NCI-H128 (cell line): ENCODE results near the gene RGP1.

Experiments used
- DNase-seq: peaks from one replicate; lab custom pipeline; 2025; ENCODE audit not compliant: unreplicated experiment; lab: John Stamatoyannopoulos, UW

The RGP1 gene, protein sequence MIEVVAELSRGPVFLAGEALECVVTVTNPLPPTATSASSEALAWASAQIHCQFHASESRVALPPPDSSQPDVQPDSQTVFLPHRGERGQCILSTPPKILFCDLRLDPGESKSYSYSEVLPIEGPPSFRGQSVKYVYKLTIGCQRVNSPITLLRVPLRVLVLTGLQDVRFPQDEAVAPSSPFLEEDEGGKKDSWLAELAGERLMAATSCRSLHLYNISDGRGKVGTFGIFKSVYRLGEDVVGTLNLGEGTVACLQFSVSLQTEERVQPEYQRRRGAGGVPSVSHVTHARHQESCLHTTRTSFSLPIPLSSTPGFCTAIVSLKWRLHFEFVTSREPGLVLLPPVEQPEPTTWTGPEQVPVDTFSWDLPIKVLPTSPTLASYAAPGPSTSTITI

DNA sequence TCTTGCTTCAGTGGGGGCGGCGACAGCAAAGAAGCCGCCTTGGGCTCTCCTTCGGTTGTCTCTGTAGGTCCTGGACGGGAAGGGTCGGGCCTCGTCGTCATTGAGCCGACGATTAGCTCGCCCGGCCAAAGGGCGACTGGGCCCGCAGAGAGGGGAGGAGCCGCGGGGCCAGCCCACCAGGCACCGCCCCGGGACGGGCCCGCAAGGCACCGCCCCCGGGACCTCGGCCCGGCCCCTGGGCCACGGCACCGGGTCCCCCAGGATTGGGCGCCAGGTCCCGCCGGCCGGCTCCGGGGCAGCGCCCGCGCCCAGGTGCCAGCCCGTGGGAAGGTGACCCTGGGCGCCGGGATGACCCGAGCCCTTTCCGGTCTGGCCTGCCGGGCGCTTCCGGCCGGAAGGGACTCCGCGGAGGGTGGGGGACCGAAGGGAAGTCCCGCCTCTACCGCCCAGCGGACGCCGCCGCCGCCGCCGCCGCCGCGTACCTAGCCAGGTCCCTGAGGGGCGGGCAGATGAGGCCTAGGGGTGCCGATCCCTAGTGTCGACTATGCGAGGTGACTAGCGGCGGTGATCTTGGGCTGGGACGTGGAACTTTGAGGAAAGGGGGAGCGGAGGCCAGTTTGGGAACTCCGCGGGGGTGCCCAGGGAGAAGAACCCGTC, at the start of gene RGP1, which contains the start of gene GBA2:
Gene RGP1, plus strand, starts transcription at position 430 of the 657 bp plus-strand sequence. CDS start 469 bp downstream, outside the sequence.
Gene GBA2, minus strand, starts transcription at position 371 of the 657 bp plus-strand sequence. CDS start 524 bp downstream, outside the sequence.
- DNase-seq: no peak

DNA sequence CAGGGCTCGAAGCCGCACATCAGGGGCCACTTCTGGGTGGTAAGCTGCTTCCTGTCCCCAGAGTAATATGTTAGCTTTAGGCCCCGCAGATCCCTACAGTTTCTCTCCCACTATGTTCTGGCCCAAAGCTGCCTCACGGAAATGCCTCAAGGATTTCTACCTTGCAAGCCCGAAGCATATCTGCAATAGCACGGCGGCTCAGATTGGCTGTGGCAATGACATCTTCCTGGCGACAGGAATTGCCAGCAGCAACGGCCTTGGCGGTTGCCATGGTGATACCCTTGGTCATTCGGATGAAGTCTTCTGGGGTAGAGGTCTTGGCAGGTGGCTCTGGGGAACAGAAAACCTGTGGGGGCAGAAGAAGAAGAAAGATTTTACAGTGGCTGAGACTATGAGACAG, 49.1 kb upstream of the RGP1 start:
- no peak for DNase-seq

DNA sequence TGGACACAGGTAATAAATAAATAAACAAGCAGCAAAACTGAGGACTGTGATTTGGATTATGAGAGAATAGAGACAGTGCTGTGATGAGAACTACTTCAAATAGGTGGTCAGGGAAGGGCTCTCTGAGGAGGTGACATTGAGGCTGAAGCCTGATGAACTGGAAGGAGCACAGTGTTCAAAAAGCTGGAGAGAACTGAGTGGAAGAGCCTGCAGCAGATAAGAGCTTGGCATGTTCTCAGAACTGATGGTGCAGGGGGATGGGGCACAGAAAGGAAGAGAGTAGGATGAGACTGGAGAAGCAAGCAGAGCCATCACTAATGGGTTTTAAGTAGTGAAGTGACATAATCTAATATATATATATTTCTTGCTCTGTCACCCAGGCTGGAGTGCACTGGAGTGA, 48.1 kb upstream of the RGP1 start:
- no peak for DNase-seq

DNA sequence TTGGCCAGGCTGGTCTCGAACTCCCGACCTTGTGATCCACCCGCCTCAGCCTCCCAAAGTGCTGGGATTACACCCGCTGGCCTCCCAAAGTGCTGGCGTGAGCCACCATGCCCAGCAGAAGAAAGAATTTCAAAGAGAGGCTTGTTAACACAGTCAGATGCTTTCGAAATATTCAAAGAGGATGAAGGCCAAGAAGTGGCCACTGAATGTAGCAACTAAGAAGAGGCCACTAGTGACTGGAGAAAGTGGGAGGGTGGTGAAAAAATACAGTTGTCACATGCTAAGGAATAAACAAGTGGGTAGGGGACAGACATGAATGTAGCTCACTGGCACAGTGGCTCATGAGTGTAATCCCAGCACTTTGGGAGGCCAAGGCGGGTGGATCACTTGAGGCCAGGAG, 46.4 kb upstream of the RGP1 start:
- no peak for DNase-seq

DNA sequence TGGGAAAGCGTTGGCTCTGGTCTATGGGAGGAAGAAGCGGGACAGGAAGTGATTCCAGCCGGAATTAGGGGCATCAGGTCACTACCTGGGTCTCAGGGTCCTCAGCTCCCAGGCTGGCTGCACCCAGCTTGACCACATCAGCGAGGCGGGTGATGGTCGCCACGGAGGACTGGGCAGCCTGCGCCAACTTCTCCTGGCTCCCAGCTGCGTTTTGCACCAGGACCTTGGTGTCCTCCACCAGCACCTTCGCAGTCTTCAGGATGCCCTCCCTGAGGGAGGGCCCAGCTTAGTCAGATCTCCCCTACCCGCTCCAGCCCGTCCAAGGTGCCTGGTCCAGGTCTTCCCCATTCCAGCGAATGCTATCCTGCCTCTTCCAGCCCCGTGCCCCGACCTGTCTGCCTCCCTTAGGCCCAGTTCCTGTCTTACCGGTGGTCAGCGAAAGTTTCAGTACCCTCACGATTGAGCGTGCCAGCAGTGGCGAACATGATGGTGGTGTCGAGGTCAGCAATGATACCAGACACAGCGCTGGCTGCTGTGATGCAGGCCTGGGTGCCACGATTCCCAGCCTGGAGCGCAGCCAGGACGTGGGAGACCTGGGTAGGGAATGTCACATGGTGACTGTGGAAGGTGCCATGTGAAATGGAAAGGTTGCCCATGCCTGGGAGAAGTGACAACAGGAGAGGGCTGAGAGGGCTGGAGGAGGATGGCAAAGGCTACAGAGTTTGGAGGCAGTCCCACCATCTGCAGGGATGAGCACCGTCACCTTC, 45.0 kb upstream of the RGP1 start:
- no peak for DNase-seq

DNA sequence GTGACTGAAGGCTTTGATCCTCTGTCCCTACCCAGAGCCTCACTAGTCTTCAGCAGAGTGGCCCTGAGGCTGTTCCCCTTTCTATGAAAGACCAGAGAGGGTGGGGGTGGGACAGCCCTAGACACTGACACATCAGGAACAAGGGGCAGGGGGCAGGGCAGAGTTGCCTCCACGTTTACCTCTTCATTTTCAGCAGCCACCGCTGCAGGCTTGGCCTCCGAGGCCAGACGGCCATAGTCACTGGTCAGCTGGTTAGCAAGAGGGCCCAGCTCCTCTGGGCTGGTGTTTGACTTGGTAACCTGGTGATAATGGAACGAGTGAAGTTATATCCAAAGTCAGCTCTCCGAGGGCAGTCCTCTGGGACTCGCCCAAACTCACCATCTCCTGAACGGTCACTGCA, 43.7 kb upstream of the RGP1 start:
- no peak for DNase-seq

DNA sequence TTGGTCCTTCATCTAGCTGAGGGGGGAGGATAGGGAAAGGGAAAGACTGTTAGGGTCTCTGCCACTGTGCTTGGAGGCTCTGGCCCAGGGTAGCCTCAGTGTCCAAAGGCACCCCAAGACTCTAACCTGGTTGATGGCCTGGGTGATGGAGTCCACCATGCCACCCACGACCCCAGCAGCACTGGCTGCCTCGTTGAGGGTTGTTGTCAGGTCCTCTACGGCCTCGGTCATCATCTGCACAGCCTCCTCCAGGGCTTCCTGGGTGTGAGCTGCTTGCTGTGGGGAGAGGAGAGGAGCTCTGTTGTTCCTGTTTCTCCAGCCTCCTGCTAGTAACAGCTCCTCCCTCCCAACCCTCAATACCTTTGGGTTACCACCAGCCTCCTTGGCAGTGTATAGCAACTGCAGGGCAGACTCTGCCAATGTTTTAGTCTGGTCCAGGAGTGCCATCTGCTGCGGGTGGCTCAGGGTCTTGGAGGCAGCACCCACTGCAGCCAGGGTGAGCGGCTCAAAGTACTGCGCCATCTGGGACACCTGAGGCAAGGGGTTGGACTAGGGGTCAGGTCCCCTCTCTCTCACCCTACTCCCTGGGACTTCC, 43.2 kb upstream of the RGP1 start:
- DNase-seq: no peak

DNA sequence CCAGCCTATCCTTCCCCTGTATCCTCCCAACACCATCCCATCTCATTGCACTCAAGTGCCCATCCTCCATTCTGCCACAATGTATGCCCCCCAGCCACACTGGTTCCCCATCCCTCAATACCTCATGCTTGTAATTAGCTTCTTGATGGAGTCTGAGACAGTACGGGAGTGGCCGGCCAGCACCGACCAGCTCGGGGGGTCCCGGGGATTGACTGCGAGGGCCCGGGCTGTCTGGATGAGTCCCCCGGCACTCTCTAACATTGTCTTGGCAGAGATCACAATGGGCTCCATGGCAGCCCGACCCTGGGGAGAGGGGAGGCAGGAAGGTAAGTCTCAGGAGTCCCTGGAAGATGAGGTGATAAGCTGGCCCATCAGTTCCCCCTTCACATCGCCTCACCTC, 42.1 kb upstream of the RGP1 start:
- DNase-seq: no peak

DNA sequence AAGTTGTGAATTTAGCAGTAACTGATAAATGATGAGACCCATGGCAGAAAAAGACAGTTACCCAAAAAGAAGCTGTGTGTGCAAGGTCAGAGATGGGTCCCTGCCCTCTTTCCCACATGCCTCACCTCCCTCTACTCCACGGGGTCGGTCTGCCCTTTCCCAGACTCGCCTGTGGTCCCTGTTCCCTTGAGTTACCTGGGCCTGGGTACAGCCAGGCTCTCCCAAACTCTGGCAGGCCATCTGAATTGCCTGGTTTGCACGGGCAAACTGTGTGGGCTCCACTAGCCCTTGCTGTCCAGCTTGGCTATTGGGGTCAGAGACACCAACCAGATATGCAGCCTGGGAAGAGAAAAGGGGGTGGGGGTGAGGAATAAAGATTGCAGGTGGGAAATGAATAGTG, 40.9 kb upstream of the RGP1 start:
- no peak for DNase-seq

DNA sequence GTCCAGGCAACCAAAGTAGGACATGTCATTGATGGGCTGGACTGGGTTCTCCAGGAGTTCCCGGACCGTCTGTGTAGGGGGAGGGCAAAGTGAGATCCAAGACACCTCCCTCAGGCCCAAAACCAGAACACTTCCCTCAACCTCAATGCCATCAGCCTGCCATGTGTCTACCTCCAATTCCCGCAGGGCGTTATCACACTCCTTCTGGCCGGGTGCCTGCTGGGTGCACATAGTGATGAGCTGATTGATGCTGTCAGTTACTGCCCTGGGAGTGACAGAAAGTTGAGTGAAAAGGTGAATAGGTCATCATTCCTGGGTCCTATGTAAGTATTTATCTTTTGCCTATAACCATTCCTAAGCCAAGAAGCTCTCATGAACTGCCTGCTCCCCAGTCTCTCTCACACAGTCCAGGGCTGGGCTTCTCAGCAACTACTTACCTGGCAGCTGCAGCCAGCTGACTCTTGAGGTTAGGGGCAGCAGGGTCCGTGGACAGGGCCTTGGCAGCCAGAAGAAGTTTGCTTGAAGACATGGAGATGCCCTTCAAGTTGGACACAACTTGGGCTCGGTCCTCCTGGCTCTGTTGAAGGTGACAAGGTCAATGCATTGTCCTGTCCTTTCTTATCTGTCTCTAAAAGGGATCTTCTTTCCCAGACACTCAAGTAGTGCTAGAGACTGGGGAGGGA, 38.1 kb upstream of the RGP1 start:
- DNase-seq: no peak

DNA sequence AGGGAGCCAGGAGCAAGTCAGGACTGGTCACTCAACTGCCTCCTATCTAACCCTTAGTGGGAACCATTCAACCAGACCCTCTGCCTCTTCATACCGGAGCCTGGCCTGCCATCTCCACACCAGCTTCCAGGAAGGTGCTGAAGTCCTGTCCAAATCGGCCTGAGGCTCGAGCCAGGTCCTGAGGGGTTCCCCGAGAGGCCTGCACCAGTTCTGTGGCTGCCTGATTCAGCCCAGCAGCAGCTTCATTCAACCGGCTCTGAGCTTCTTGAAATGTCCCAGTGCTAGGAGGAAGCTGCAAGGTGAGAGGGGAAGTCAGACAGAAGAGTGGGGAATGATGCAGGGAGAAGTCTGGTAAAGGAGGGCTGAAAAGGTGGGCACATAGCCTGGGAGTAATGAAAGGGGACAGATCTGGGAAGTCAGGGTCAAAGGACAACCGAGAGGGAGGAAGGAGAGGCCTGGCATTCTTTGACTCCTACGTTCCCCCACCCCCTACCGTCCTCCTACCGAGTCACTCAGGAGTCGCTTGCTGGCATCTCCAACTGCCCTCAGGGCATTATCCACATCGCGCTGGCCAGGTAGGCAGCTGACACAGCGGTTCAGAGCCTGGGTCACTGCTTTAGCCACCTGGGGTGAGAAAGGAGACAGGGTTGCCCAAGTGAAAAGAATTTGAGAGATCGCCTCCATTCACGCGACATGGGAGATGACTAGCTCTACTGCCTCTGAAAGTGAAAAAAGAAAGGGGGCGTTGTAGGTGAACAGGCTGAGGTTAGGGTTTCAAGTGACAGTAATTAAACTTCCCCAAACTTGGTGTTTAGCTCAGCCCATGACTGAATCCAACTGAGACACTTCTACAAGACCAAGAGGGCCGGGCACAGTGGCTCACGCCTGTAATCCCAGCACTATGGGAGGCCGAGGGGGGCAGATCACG, 37.3 kb upstream of the RGP1 start:
- DNase-seq: no peak

DNA sequence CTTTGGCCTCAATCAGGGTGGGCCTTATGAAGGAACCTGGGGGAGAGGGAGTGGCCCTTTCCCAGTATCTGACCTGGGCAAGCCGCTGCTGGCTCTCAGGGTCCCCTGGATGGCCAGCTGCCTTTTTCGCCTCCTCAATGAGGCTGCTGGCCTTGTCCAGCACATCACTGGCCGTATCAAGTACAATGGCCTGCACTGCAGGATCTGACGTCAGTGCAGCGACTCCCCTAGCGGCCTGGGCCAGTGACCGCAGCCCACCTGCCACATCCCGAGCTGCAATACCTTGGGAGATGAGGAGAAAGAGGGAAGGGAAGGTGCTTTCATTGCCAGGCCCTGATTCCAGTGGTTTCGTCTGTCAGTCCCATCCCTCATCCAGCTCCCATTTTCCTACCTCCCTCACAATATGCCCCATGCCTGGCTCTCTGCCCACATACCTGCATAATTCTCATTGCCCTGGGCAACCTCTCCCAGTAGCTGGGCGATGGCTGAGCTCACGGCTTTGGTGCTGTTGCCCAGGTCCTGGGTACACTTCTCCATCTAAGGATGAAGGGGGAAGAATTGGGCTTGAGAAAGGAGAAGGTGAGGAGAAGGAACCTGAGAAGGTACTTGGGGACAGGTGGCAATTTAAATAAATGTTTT, 36.2 kb upstream of the RGP1 start:
- no peak for DNase-seq

DNA sequence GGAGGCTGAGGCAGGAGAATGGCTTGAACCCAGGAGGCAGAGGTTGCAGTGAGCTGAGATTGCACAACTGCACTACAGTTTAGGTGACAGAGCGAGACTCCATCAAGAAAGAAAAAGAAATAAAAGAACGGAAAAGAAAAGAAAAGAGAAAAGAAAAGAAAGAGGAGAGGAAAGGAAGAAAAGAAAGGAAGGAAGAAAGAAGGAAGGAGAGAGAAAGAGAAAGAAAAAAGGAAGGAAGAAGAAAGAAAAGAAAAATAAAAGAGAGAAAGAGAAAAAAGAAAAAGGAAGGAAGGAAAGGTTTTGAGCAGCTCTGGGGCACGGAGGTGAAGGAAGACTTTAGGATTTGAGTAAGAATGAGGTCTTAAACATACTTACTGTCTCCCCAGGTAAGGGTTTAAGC, 35.5 kb upstream of the RGP1 start:
- no peak for DNase-seq

DNA sequence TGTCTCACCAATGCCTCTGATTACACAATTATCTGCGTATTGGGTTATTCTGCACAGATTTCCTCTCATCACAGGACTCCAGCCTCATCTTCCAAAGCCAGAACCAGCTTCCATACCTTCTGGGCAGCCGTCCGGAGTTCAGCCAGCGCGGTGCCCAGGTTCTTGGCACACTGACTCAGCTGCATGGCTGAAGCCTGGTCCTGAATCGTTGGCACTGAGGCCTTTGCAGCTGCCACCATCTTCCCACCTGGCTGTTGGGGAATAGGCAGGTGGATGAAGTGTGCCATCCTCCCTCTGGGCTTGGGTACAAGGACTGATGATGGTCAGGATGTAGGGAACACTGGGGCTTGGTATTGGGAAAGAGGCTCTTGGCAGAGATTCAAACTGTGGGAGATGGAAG, 35.0 kb upstream of the RGP1 start:
- DNase-seq: no peak

DNA sequence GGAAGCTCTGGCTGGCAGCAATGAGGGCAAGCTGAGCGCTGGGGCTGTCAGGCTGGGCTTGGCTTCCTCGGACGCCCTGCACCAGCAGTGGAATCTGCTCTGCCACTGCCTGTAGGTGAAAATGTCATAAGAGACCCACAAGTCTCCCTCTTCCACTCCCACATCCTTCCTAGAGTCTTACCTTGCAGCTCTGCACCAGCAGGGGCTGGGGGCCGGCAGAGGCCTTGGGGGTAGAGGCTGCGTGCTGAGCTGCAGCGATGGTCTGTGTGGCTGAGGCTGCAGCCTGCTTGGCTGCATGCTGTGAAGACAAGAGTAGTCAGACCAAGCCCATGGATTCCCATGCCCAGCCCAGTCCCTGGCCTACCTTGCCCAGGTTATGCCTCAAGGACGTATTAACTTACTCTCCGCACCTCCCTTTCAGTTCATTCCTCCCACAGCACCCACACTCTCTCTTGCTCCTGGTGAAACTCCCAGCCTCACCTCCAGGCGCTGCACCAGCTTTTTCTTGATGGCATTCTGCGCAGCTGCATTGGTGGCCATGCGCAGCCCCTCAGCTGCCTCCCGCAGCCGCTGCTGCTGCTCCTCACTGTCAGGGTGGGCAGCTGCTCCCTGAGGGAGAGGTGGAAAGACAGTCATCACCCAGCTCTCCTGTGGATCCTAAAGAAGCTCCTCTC, 34.4 kb upstream of the RGP1 start:
- DNase-seq: no peak

DNA sequence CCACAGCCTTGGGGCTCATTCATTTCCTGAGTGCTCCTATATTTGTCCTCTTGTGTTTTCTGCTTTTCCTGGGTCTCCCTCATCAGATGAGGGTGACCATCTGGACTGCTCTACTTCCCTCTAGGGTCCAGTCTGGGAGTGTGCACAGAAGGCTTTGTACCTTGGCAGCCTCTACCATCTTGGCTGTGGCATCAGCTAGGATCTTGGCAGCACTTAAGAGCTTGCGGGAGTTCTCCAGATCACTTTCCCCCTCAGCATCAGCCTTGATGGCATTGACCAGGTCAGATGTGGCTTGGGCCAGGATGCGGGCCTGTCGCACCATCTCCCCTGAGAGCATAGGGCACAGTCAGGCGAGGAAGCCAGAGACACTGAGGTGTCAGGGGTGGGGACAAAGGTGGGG, 32.9 kb upstream of the RGP1 start:
- no peak for DNase-seq

DNA sequence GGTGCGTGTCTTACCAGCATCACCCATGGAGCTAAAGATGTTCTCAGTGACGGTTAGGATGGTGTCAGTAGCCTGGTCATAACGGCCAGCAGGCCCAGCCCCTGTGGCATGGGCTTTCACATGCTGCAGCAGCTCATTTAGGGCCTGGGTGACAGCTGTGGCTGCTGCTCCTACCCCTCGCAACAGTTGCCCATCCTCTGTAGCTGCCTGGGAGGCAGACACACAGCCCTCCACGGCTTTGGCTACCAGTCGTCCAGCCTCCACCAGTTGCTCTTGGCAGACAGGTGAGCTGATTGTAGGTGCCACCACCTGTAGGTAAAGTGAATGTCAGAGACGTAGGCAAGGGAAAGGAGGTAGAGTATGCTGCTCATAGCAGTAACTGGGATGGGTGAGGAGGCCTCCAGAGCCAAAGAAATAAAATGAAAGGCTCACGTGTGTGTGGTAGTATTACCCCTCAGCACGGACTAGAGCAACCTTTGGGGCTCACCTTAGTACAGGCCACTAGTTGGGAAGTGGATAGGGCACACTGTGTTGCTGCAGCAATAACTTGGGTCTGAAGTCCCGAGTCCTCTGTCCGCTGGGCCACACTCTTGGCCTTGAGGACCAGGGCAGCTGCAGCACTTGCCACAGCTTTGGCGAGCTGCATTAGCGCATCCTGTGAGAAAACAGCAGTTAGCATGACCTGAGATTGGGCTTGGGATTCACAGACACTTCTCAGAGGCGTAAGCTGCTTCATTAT, 31.8 kb upstream of the RGP1 start:
- DNase-seq: no peak
